H1 (cell line): Measurements from ENCODE around the gene MCM9. TPM values are rescaled to one million over a fixed set of nuclear protein-coding genes. Genes with fewer than 3 reads are reported as not detected.

Experiments
- CHD7 ChIP-seq: fragments of 300-600 bp; sonication (generic); IDR thresholded peaks from 2 replicates; pipeline ENCODE4 v1.7.1; 2012; ENCODE audit warnings: low read length, moderate library complexity, mild to moderate bottlenecking, inconsistent platforms; ENCODE audit not compliant: insufficient replicate concordance
- polyA plus RNA-seq, 7 experiments: library from polyadenylated mRNA; depleted of rRNA in 3 of 7; stranded (reverse) in 5 of 7; unstranded in 2 of 7; fragments of >200 nt in 5 of 7; fragments of 200-250 nt in 2 of 7; gene quantifications; 1 replicate in 5 of 7; 2 replicates in 1 of 7; 4 replicates in 1 of 7; pipeline versions ENCODE4 v1.2.1 to v1.2.3, GENCODE V29; 2011 to 2013; ENCODE audit warnings: missing spikeins in 2 of 7, mixed read lengths in 2 of 7
- total RNA-seq: library from RNA; stranded (reverse); fragmentation: NEBNext Ultra II Directional; extraction: Animal tissue kit (Norgen Biotek cat#: 25700); gene quantifications from 2 replicates; pipeline ENCODE4 v1.2.1, GENCODE V29; 2021

MCM9 gene
- total and polyA plus RNA-seq, 2 of the 8 experiments (the other 6 are each of a cell fraction or from before 2014, with no cell fraction given): 3.7 to 11.4 TPM

GRCh38 chr6:118908441-118908840 is 26.5 kb downstream of the MCM9 start (continued):
- no peak for TF ChIP-seq CHD7
- TF ChIP-seq, all 59 proteins: peak for 0
